Gastrocnemius medialis (tissue), 4 donors: Measurements from ENCODE around the gene ROBO2. TPM values are rescaled to one million over a fixed set of nuclear protein-coding genes. Genes with fewer than 3 reads are reported as not detected.

Experiments used
- ATAC-seq, 2 donors: fragments of 150-250 bp; one replicate each; pipeline ENCODE4 v1.9.1; 2016
- DNase-seq, 2 donors: peaks; one replicate each; pipeline ENCODE4 v3.0.0-alpha.2; 2019
- H3K27ac ChIP-seq, 4 donors: fragments of 200-600 bp; sonication (generic); 1 replicate in 1 of 4; 2 replicates in 3 of 4; pipeline ENCODE4 v1.5.1; 2016 to 2018; ENCODE audit warnings: mild to moderate bottlenecking in 2 of 4, moderate library complexity in 1 of 4
- H3K27me3 ChIP-seq, 3 donors: fragments of 200-600 bp; sonication (generic) in 2 of 3; 1 replicate in 1 of 3; 2 replicates in 2 of 3; pipeline versions ENCODE4 v1.5.1 to v1.6.0; 2016 to 2019; ENCODE audit warnings: mild to moderate bottlenecking in 1 of 3, moderate library complexity in 1 of 3
- H3K36me3 ChIP-seq, 2 donors: fragments of 200-600 bp; sonication (generic) in 1 of 2; one replicate each; pipeline ENCODE4 v1.5.1; 2017 to 2018
- H3K4me1 ChIP-seq, 2 donors: fragments of 200-600 bp; sonication (generic) in 1 of 2; one replicate each; pipeline ENCODE4 v1.5.1; 2016 to 2017; ENCODE audit warnings: mild to moderate bottlenecking in 2 of 2
- H3K4me3 ChIP-seq, 4 donors: fragments of 200-600 bp; sonication (generic) in 3 of 4; 1 replicate in 1 of 4; 2 replicates in 3 of 4; pipeline ENCODE4 v1.5.1; 2016 to 2019; ENCODE audit warnings: mild to moderate bottlenecking in 2 of 4
- H3K9me3 ChIP-seq, 3 donors: fragments of 200-600 bp; sonication (generic) in 2 of 3; 1 replicate in 1 of 3; 2 replicates in 2 of 3; pipeline ENCODE4 v1.5.1; 2016 to 2019
- CTCF ChIP-seq, 5 experiments: fragments of 450-650 bp in 3 of 5; fragments of 200-600 bp in 2 of 5; sonication (generic) in 2 of 5; IDR thresholded peaks in 4 of 5; conservative IDR thresholded peaks in 1 of 5; 1 replicate in 4 of 5; 2 replicates in 1 of 5; pipeline ENCODE4 v1.5.1; 2016 to 2019; ENCODE audit warnings: antibody characterized with exemption in 5 of 5, mild to moderate bottlenecking in 3 of 5, moderate library complexity in 3 of 5
- POLR2A ChIP-seq, 2 donors: fragments of 450-650 bp; IDR thresholded peaks; one replicate each; pipeline ENCODE4 v1.6.1; 2017; ENCODE audit warnings: antibody characterized with exemption in 2 of 2, mild to moderate bottlenecking in 2 of 2, moderate library complexity in 2 of 2
- in situ Hi-C, 4 donors: fragments of 200-750 bp; cut with MboI; loops; one replicate each; pipeline versions ENCODE4 v1.15.0 to v1.8.0; 2017; ENCODE audit warnings: low sequenced_read_pairs in 4 of 4
- intact Hi-C: fragments of 100-400 bp; cut with DNase I; formaldehyde crosslinking; loops from one replicate; pipeline ENCODE4 v1.15.1; 2023; ENCODE audit warnings: low total_unique reads
- total RNA-seq, 4 donors: library from RNA; depleted of rRNA; stranded (reverse); fragments of >200 nt; gene quantifications; one replicate each; pipeline versions ENCODE4 v1.1.0 to v1.2.3, GENCODE V29; 2016

ROBO2 gene
- total RNA-seq, 4 donors from 2014 or later = 0.07 TPM; not detected in 3

GRCh38 chr3:77052733-77053670 lies 13.1 kb downstream of the ROBO2 start:
- DNase-seq (no peak), ATAC-seq (no peak)
- intact Hi-C loops (no loop called here), in situ Hi-C loops (no loop called here)
- no peaks in the 10 kb centered on the region for H3K9me3 ChIP-seq
- no peaks in the 10 kb centered on the region for H3K36me3 ChIP-seq
- no peak overlapping the region for H3K4me3 ChIP-seq
- H3K27me3 ChIP-seq = no peaks in the 10 kb centered on the region
- no peaks in the 10 kb centered on the region for H3K4me1 ChIP-seq
- TF ChIP-seq POLR2A (IDR thresholded peaks at IDR 0.05) = no peak
- no peak for TF ChIP-seq CTCF (IDR thresholded peaks at IDR 0.05 in 4 of 5, conservative IDR thresholded peaks at IDR 0.05 in 1 of 5)
- H3K27ac ChIP-seq = no peak overlapping the region

- Histone ChIP-seq H3K9me3 (no peaks in the 10 kb centered on the region), H3K4me3 (no peak overlapping the region), H3K27ac (no peak overlapping the region), H3K27me3 (no peaks in the 10 kb centered on the region), H3K36me3 (no peaks in the 10 kb centered on the region), H3K4me1 (no peaks in the 10 kb centered on the region)
- no peak for ATAC-seq
- in situ Hi-C loops = no loop called here
- intact Hi-C loops = no loop called here
- no peak for TF ChIP-seq POLR2A (IDR thresholded peaks at IDR 0.05)
- TF ChIP-seq CTCF (IDR thresholded peaks at IDR 0.05 in 4 of 5, conservative IDR thresholded peaks at IDR 0.05 in 1 of 5) = no peak
- DNase-seq = no peak
These were observed 13.9 kb downstream of the ROBO2 start for GRCh38 chr3:77053795-77054194.

- Histone ChIP-seq H3K27ac (no peak overlapping the region), H3K4me1 (no peaks in the 10 kb centered on the region), H3K9me3 (no peaks in the 10 kb centered on the region), H3K36me3 (no peaks in the 10 kb centered on the region), H3K4me3 (no peak overlapping the region), H3K27me3 (no peaks in the 10 kb centered on the region)
- ATAC-seq (no peak), DNase-seq (no peak)
- in situ Hi-C loops (no loop called here), intact Hi-C loops (no loop called here)
- TF ChIP-seq CTCF (IDR thresholded peaks at IDR 0.05 in 4 of 5, conservative IDR thresholded peaks at IDR 0.05 in 1 of 5) (no peak), POLR2A (IDR thresholded peaks at IDR 0.05) (no peak)
These were observed 16.0 kb downstream of the ROBO2 start for GRCh38 chr3:77055841-77056341.

GRCh38 chr3:77059354-77059753 lies 19.5 kb downstream of the ROBO2 start:
- Histone ChIP-seq H3K9me3 (no peaks in the 10 kb centered on the region), H3K4me1 (no peaks in the 10 kb centered on the region), H3K27me3 (no peaks in the 10 kb centered on the region), H3K4me3 (no peak overlapping the region), H3K36me3 (no peaks in the 10 kb centered on the region), H3K27ac (no peak overlapping the region)
- no peak for DNase-seq
- ATAC-seq = no peak
- intact Hi-C loops = no loop called here
- no peak for TF ChIP-seq CTCF (IDR thresholded peaks at IDR 0.05 in 4 of 5, conservative IDR thresholded peaks at IDR 0.05 in 1 of 5)
- TF ChIP-seq POLR2A (IDR thresholded peaks at IDR 0.05) = no peak
- in situ Hi-C loops = no loop called here
